PC-9 (cell line): Measurements from ENCODE around the gene PLEKHA7. TPM values are rescaled to one million over a fixed set of nuclear protein-coding genes. Genes with fewer than 3 reads are reported as not detected.

Source experiments
- BruUV-seq: library from RNA; stranded (reverse); fragments of 400-500 nt; replicated peaks from 2 replicates; lab custom pipeline; 2021; lab: Mats Ljungman, UMichigan
- CTCF ChIA-PET: fragments of 300-600 bp; sonication (Branson Sonifier 250); formaldehyde crosslinking; loops from one replicate; lab custom pipeline; 2022; ENCODE audit warnings: antibody characterized with exemption; lab: Charles Lee
- POLR2A ChIA-PET: fragments of 300-600 bp; sonication (Branson Sonifier 250); formaldehyde crosslinking; loops from one replicate; lab custom pipeline; 2022; ENCODE audit warnings: antibody characterized with exemption; ENCODE audit not compliant: unreplicated experiment; lab: Charles Lee
- DNase-seq, 2 experiments: peaks; one replicate each; pipeline versions ENCODE4 v3.0.0 to v3.0.0-alpha.2; 2015 to 2022; ENCODE audit warnings: mixed read lengths in 1 of 2
- H2AFZ ChIP-seq: fragments of 200-600 bp; sonication (generic); 2 replicates; pipeline ENCODE4 v1.8.1; 2017; ENCODE audit warnings: antibody characterized with exemption
- H3F3A ChIP-seq: fragments of 200-600 bp; sonication (generic); 2 replicates; pipeline ENCODE4 v1.8.1; 2017; ENCODE audit warnings: antibody characterized with exemption, mild to moderate bottlenecking, low read depth; ENCODE audit not compliant: insufficient read depth
- H3K27ac ChIP-seq: fragments of 200-600 bp; sonication (generic); 2 replicates; pipeline ENCODE4 v1.6.1; 2016; ENCODE audit warnings: mixed run types
- H3K27me3 ChIP-seq: fragments of 200-600 bp; sonication (generic); 2 replicates; pipeline ENCODE4 v1.6.1; 2016; ENCODE audit warnings: low read depth, mixed run types; ENCODE audit not compliant: insufficient read depth
- H3K36me3 ChIP-seq: fragments of 200-600 bp; sonication (generic); 2 replicates; pipeline ENCODE4 v1.6.1; 2016; ENCODE audit warnings: low read depth, mixed run types
- H3K4me1 ChIP-seq: fragments of 200-600 bp; sonication (generic); replicated peaks from 2 replicates; pipeline ENCODE4 v1.6.1; 2016; ENCODE audit warnings: mixed run types; ENCODE audit not compliant: insufficient read depth
- H3K4me2 ChIP-seq: fragments of 200-600 bp; sonication (generic); 2 replicates; pipeline ENCODE4 v1.6.1; 2017; ENCODE audit warnings: mixed run types
- H3K4me3 ChIP-seq: fragments of 200-600 bp; sonication (generic); 2 replicates; pipeline ENCODE4 v1.6.1; 2016; ENCODE audit warnings: mixed run types
- H3K79me2 ChIP-seq: fragments of 200-600 bp; sonication (generic); 2 replicates; pipeline ENCODE4 v1.6.1; 2017; ENCODE audit warnings: low read depth, mixed run types
- H3K9me2 ChIP-seq: fragments of 200-600 bp; sonication (generic); 2 replicates; pipeline ENCODE4 v1.8.1; 2017; ENCODE audit warnings: mild to moderate bottlenecking; ENCODE audit not compliant: insufficient read depth
- H3K9me3 ChIP-seq: fragments of 200-600 bp; sonication (generic); 2 replicates; pipeline ENCODE4 v1.8.1; 2016; ENCODE audit warnings: low read depth; ENCODE audit not compliant: insufficient read depth
- H4K20me1 ChIP-seq: fragments of 200-600 bp; sonication (generic); 2 replicates; pipeline ENCODE4 v1.8.1; 2017; ENCODE audit not compliant: insufficient read depth
- EZH2 ChIP-seq: fragments of 200-600 bp; sonication (generic); IDR thresholded peaks from 2 replicates; pipeline ENCODE4 v1.8.0; 2017; ENCODE audit warnings: antibody characterized with exemption, low read depth
- intact Hi-C: fragments of 100-400 bp; cut with micrococcal nuclease; formaldehyde crosslinking; loops from one replicate; pipeline ENCODE4 v1.10.0; 2022; ENCODE audit not compliant: unreplicated experiment
- total RNA-seq: library from RNA; stranded (reverse); gene quantifications from 2 replicates; pipeline ENCODE4 v1.2.3, GENCODE V29; 2021
- TF ChIP-seq, protein P1 (sequence below): fragments of 200-600 bp; sonication (generic); conservative IDR thresholded peaks from 2 replicates; pipeline ENCODE4 v1.6.1; 2017; ENCODE audit warnings: mixed run types, antibody characterized with exemption, mild to moderate bottlenecking, moderate library complexity

The PLEKHA7 gene
- total RNA-seq, 1 experiment from 2014 or later, result 26.9 TPM

DNA sequence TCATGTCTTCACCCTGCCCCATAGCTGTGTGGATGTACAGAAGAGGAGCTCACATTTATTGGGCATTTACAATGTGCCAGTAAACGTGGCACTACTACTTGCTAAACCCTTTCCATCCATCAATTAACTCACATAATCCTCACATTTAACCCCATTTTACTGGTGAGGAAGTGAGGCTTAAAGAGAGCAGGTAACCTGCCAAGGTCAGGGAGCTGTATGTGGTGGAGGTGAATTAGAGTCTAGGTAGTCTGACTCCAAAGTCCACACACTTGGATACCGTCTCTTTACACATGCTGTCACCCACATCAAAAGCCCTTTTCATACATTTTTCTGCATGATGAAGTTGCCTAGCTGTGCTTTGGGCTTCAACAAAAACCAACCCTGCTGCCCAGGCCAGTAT lies 10.8 kb downstream of the PLEKHA7 start:
- no peaks in the 10 kb centered on the region for H4K20me1 ChIP-seq
- H3K79me2 ChIP-seq, result peaks cover 83% of the 10 kb centered on the region
- H3F3A ChIP-seq, result peaks cover 42% of the 10 kb centered on the region
- no peak overlapping the region for H2AFZ ChIP-seq
- no peaks in the 10 kb centered on the region for H3K9me2 ChIP-seq
- POLR2A ChIA-PET, result no interaction called here
- no TSS peak for BruUV-seq
- H3K27ac ChIP-seq, result no peak overlapping the region
- no peak overlapping the region for H3K4me3 ChIP-seq
- H3K36me3 ChIP-seq, result 0 out of 2 replicates have a peak, but pooled peaks cover 9% of the 10 kb centered on the region
- intact Hi-C loops, result no loop called here
- peaks cover 51% of the 10 kb centered on the region for H3K4me1 ChIP-seq
- no peak for DNase-seq
- H3K9me3 ChIP-seq, result no peaks in the 10 kb centered on the region
- H3K27me3 ChIP-seq, result no peaks in the 10 kb centered on the region
- H3K4me2 ChIP-seq, result no peak overlapping the region
- CTCF ChIA-PET, result no interaction called here
- TF ChIP-seq, protein P1, sequence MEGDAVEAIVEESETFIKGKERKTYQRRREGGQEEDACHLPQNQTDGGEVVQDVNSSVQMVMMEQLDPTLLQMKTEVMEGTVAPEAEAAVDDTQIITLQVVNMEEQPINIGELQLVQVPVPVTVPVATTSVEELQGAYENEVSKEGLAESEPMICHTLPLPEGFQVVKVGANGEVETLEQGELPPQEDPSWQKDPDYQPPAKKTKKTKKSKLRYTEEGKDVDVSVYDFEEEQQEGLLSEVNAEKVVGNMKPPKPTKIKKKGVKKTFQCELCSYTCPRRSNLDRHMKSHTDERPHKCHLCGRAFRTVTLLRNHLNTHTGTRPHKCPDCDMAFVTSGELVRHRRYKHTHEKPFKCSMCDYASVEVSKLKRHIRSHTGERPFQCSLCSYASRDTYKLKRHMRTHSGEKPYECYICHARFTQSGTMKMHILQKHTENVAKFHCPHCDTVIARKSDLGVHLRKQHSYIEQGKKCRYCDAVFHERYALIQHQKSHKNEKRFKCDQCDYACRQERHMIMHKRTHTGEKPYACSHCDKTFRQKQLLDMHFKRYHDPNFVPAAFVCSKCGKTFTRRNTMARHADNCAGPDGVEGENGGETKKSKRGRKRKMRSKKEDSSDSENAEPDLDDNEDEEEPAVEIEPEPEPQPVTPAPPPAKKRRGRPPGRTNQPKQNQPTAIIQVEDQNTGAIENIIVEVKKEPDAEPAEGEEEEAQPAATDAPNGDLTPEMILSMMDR, result no peak
- TF ChIP-seq EZH2, result no peak

DNA sequence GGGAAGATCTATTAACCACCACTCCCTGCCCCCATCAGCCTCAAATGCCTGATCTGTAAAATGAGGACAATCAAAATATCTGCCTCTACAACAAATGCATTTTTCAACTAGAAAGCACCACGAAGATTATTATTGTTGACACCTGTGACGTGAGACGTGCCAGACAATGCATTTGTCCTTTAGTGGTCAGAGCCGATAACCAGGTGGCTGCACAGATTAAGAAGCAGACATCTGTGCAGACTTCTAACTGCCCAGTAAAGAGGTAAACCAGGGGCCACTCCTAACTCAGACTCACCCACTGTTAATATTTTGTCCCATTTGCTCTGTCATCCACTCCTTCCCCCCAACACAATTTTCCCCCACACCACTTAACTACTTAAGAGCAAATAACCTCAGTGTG lies 11.7 kb downstream of the PLEKHA7 start:
- H3K4me1 ChIP-seq, result peaks cover 51% of the 10 kb centered on the region
- H3K9me3 ChIP-seq, result no peaks in the 10 kb centered on the region
- no peak for TF ChIP-seq EZH2
- TF ChIP-seq, protein P1, result no peak
- H3K27ac ChIP-seq, result no peak overlapping the region
- no peaks in the 10 kb centered on the region for H4K20me1 ChIP-seq
- ChIA-PET CTCF (no interaction called here), POLR2A (no interaction called here)
- no peak for DNase-seq
- no TSS peak for BruUV-seq
- no peak overlapping the region for H2AFZ ChIP-seq
- no peaks in the 10 kb centered on the region for H3K27me3 ChIP-seq
- no peak overlapping the region for H3K4me2 ChIP-seq
- intact Hi-C loops, result no loop called here
- no peak overlapping the region for H3K4me3 ChIP-seq
- no peaks in the 10 kb centered on the region for H3K9me2 ChIP-seq
- H3K79me2 ChIP-seq, result peaks cover 83% of the 10 kb centered on the region
- peaks cover 42% of the 10 kb centered on the region for H3F3A ChIP-seq
- H3K36me3 ChIP-seq, result 0 out of 2 replicates have a peak, but pooled peaks cover 9% of the 10 kb centered on the region

DNA sequence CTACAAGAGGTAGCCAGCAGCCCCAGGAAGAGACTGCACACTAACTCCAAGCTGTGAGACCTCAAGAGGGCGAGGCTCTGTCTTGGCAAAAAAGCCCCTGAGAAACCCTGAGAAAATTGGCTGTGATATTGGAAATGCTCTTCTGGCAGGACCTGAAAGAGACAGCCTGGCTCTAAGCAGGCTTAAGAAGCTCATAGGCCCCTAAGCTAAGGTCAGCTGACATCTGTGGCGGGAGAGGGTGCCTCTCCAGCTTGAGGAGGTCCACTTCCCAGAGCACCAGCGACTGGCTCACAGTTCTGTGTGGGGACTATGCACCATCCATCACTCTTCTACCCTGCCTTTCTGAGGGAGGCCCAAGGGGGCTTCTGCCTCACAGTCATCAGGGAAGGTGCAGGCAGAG lies 12.4 kb downstream of the PLEKHA7 start:
- no peak overlapping the region for H3K27ac ChIP-seq
- peaks cover 42% of the 10 kb centered on the region for H3F3A ChIP-seq
- H3K9me3 ChIP-seq, result no peaks in the 10 kb centered on the region
- no peak overlapping the region for H3K4me3 ChIP-seq
- H3K27me3 ChIP-seq, result no peaks in the 10 kb centered on the region
- H3K4me1 ChIP-seq, result peaks cover 51% of the 10 kb centered on the region
- no peaks in the 10 kb centered on the region for H4K20me1 ChIP-seq
- peaks cover 88% of the 10 kb centered on the region for H3K79me2 ChIP-seq
- intact Hi-C loops, result no loop called here
- no peak overlapping the region for H2AFZ ChIP-seq
- H3K4me2 ChIP-seq, result no peak overlapping the region
- H3K9me2 ChIP-seq, result no peaks in the 10 kb centered on the region
- 0 out of 2 replicates have a peak, but pooled peaks cover 9% of the 10 kb centered on the region for H3K36me3 ChIP-seq
- peak in 1 of 2 experiments; percentile 1 for DNase-seq
- ChIA-PET POLR2A (no interaction called here), CTCF (no interaction called here)
- TF ChIP-seq, protein P1, result no peak
- TF ChIP-seq EZH2, result no peak
- no TSS peak for BruUV-seq
